BLaER1 treated with 17β-estradiol and CSF1 and Interleukin-3, amounts not matched to agents 10 nM and 100 nM (cell line): ENCODE measurements around the gene MTX1.
A peak's percentile ranks its signal among the peaks of the same experiment; 100 is the strongest.
"Not testable (repeated sequence)": the region's sequence is repeated elsewhere in the genome, so short reads cannot be mapped to it uniquely, and the experiment has no call there.

Experiments
- H3K27ac ChIP-seq, 11 experiments: shearing (Covaris generic); formaldehyde crosslinking; 2 replicates each; pipeline ENCODE4 v1.8.1; 2022
- H3K27me3 ChIP-seq, 11 experiments: shearing (Covaris generic); formaldehyde crosslinking; 2 replicates each; pipeline ENCODE4 v1.8.1; 2022
- H3K36me3 ChIP-seq, 11 experiments: shearing (Covaris generic); formaldehyde crosslinking; 2 replicates each; pipeline ENCODE4 v1.8.1; 2022
- H3K4me1 ChIP-seq, 10 experiments: shearing (Covaris generic); formaldehyde crosslinking; 2 replicates each; pipeline ENCODE4 v1.8.1; 2022
- H3K4me2 ChIP-seq, 11 experiments: shearing (Covaris generic); formaldehyde crosslinking; 2 replicates each; pipeline ENCODE4 v1.8.1; 2022
- H3K4me3 ChIP-seq, 10 experiments: shearing (Covaris generic); formaldehyde crosslinking; 2 replicates each; pipeline ENCODE4 v1.8.1; 2022
- H3K9ac ChIP-seq, 11 experiments: shearing (Covaris generic); formaldehyde crosslinking; 2 replicates each; pipeline ENCODE4 v1.8.1; 2022
- H3K9me3 ChIP-seq, 11 experiments: shearing (Covaris generic); formaldehyde crosslinking; replicated peaks in 1 of 11; 2 replicates each; pipeline ENCODE4 v1.8.1; 2022
- H4K20me1 ChIP-seq, 11 experiments: shearing (Covaris generic); formaldehyde crosslinking; 2 replicates each; pipeline ENCODE4 v1.8.1; 2022
- Cebpa-rat ChIP-seq, 11 experiments: shearing (Covaris generic); IDR thresholded peaks; 2 replicates each; pipeline ENCODE4 v1.8.1; 2022

MTX1 gene

GRCh38 chr1:155241841-155242264, 33.4 kb downstream of the MTX1 start:
- no peaks in the 10 kb centered on the region for H3K9me3 ChIP-seq
- H3K4me3 ChIP-seq = peak overlapping the region in 4 of 10 experiments; percentile 57 to 73 (median 63); a peak in 2 of 20 replicates
- H3K4me2 ChIP-seq = peak overlapping the region; percentile 79 to 98 (median 92)
- H4K20me1 ChIP-seq = no peaks in the 10 kb centered on the region
- peak overlapping the region in 6 of 11 experiments; percentile 39 to 76 (median 74); a peak in 8 of 22 replicates for H3K9ac ChIP-seq
- peaks cover 15 to 33% (median 25%) of the 10 kb centered on the region in 11 experiments; a peak in 21 of 22 replicates for H3K36me3 ChIP-seq
- no peaks in the 10 kb centered on the region for H3K27me3 ChIP-seq
- TF ChIP-seq Cebpa-rat (IDR thresholded peaks at IDR 0.05) = no peak
- peaks cover 43 to 68% (median 53%) of the 10 kb centered on the region in 10 experiments for H3K4me1 ChIP-seq
- H3K27ac ChIP-seq = peak overlapping the region in 10 of 11 experiments; percentile 3 to 77 (median 54); a peak in 14 of 22 replicates

- Histone ChIP-seq H3K9ac (peak overlapping the region; percentile 81 to 87 (median 85); a peak in 20 of 22 replicates), H3K9me3 (no peaks in the 10 kb centered on the region), H3K27me3 (no peaks in the 10 kb centered on the region), H3K4me2 (peak overlapping the region; percentile 80 to 98 (median 93)), H4K20me1 (no peaks in the 10 kb centered on the region), H3K4me3 (peak overlapping the region; percentile 60 to 76 (median 68); a peak in 19 of 20 replicates), H3K36me3 (peaks cover 13 to 33% (median 23%) of the 10 kb centered on the region in 11 experiments), H3K4me1 (peaks cover 42 to 57% (median 50%) of the 10 kb centered on the region in 10 experiments), H3K27ac (peak overlapping the region in 9 of 11 experiments; percentile 19 to 90 (median 86); a peak in 9 of 22 replicates)
- TF ChIP-seq Cebpa-rat (IDR thresholded peaks at IDR 0.05) = no peak
Measured at GRCh38 chr1:155242805-155243358, 34.4 kb downstream of the MTX1 start.

GRCh38 chr1:155244368-155245162, 36.1 kb downstream of the MTX1 start:
- H3K9ac ChIP-seq = peak overlapping the region; percentile 81 to 87 (median 85)
- H3K27me3 ChIP-seq = no peaks in the 10 kb centered on the region
- TF ChIP-seq Cebpa-rat (IDR thresholded peaks at IDR 0.05) = no peak
- H3K4me2 ChIP-seq = peak overlapping the region; percentile 80 to 98 (median 93)
- H3K9me3 ChIP-seq = no peaks in the 10 kb centered on the region
- H3K4me1 ChIP-seq = peaks cover 42 to 55% (median 48%) of the 10 kb centered on the region in 10 experiments
- H3K4me3 ChIP-seq = peak overlapping the region; percentile 60 to 76 (median 68)
- no peaks in the 10 kb centered on the region for H4K20me1 ChIP-seq
- H3K27ac ChIP-seq = peak overlapping the region; percentile 51 to 90 (median 85); a peak in 21 of 22 replicates
- H3K36me3 ChIP-seq = peaks cover 7 to 32% (median 19%) of the 10 kb centered on the region in 11 experiments; a peak in 20 of 22 replicates

GRCh38 chr1:155245163-155245524, 36.6 kb downstream of the MTX1 start:
- H3K36me3 ChIP-seq = peaks cover 6 to 30% (median 16%) of the 10 kb centered on the region in 11 experiments; a peak in 19 of 22 replicates
- H4K20me1 ChIP-seq = no peaks in the 10 kb centered on the region
- peak overlapping the region; percentile 70 to 98 (median 89) for H3K4me2 ChIP-seq
- no peak for TF ChIP-seq Cebpa-rat (IDR thresholded peaks at IDR 0.05)
- H3K4me3 ChIP-seq = peak overlapping the region; percentile 51 to 76 (median 68)
- no peaks in the 10 kb centered on the region for H3K9me3 ChIP-seq
- H3K27ac ChIP-seq = peak overlapping the region in 10 of 11 experiments; percentile 14 to 90 (median 86); a peak in 17 of 22 replicates
- peaks cover 43 to 55% (median 51%) of the 10 kb centered on the region in 10 experiments for H3K4me1 ChIP-seq
- H3K27me3 ChIP-seq = no peaks in the 10 kb centered on the region
- peak overlapping the region in 10 of 11 experiments; percentile 57 to 87 (median 85); a peak in 20 of 22 replicates for H3K9ac ChIP-seq

GRCh38 chr1:155246796-155247195, 38.3 kb downstream of the MTX1 start:
- not testable (repeated sequence) for H3K4me3 ChIP-seq, H3K9ac ChIP-seq, H4K20me1 ChIP-seq, H3K9me3 ChIP-seq, H3K4me2 ChIP-seq, H3K27ac ChIP-seq, H3K27me3 ChIP-seq
- peaks cover 6 to 33% (median 16%) of the 10 kb centered on the region in 11 experiments; a peak in 19 of 22 replicates for H3K36me3 ChIP-seq
- peaks cover 44 to 55% (median 50%) of the 10 kb centered on the region in 10 experiments for H3K4me1 ChIP-seq

GRCh38 chr1:155247667-155248553, 39.4 kb downstream of the MTX1 start:
- H3K36me3 ChIP-seq = peaks cover 6 to 33% (median 16%) of the 10 kb centered on the region in 11 experiments; a peak in 19 of 22 replicates
- H3K27me3 ChIP-seq = no peaks in the 10 kb centered on the region
- no peak for TF ChIP-seq Cebpa-rat (IDR thresholded peaks at IDR 0.05)
- H3K27ac ChIP-seq = no peak overlapping the region
- peak overlapping the region in 5 of 11 experiments; percentile 1 to 29 (median 9); a peak in 1 of 22 replicates for H3K9ac ChIP-seq
- peaks cover 33 to 52% (median 45%) of the 10 kb centered on the region in 10 experiments for H3K4me1 ChIP-seq
- H4K20me1 ChIP-seq = no peaks in the 10 kb centered on the region
- no peak overlapping the region for H3K4me2 ChIP-seq
- no peak overlapping the region for H3K4me3 ChIP-seq
- no peaks in the 10 kb centered on the region for H3K9me3 ChIP-seq

- H3K36me3 ChIP-seq = peaks cover 6 to 33% (median 16%) of the 10 kb centered on the region in 11 experiments; a peak in 19 of 22 replicates
- peaks cover 0 to 4% (median 0%) of the 10 kb centered on the region in 11 experiments; a peak in 1 of 22 replicates for H4K20me1 ChIP-seq
- H3K4me3 ChIP-seq = peak overlapping the region; percentile 54 to 79 (median 64)
- TF ChIP-seq Cebpa-rat (IDR thresholded peaks at IDR 0.05) = no peak
- H3K27ac ChIP-seq = peak overlapping the region; percentile 59 to 83 (median 78); a peak in 20 of 22 replicates
- peaks cover 39 to 55% (median 49%) of the 10 kb centered on the region in 10 experiments for H3K4me1 ChIP-seq
- no peaks in the 10 kb centered on the region for H3K9me3 ChIP-seq
- peak overlapping the region; percentile 72 to 97 (median 88) for H3K4me2 ChIP-seq
- H3K27me3 ChIP-seq = no peaks in the 10 kb centered on the region
- peak overlapping the region; percentile 69 to 92 (median 82) for H3K9ac ChIP-seq
Measured at GRCh38 chr1:155250246-155250632, 41.7 kb downstream of the MTX1 start.
